HepG2 (cell line): ENCODE measurements around the gene NSF. TPM values are rescaled to one million over a fixed set of nuclear protein-coding genes. Genes with fewer than 3 reads are reported as not detected.

ENCODE experiments used
- ARID2 ChIP-seq: sonication (generic); formaldehyde crosslinking; IDR thresholded peaks from 2 replicates; pipeline ENCODE4 v1.8.1; 2022; ENCODE audit warnings: mild to moderate bottlenecking, missing genetic modification reagents, borderline replicate concordance
- ARNTL ChIP-seq: sonication (generic); formaldehyde crosslinking; IDR thresholded peaks from 2 replicates; pipeline ENCODE4 v1.4.0; 2020; ENCODE audit warnings: mild to moderate bottlenecking, missing genetic modification reagents
- CEBPG ChIP-seq: IDR thresholded peaks from 2 replicates; pipeline ENCODE4 v1.6.1; 2016
- ELF3 ChIP-seq: IDR thresholded peaks from 2 replicates; pipeline ENCODE4 v1.6.1; 2016; ENCODE audit warnings: missing genetic modification reagents, missing compliant biosample characterization
- MEIS1 ChIP-seq: sonication (generic); formaldehyde crosslinking; IDR thresholded peaks from 2 replicates; pipeline ENCODE4 v1.9.0; 2021; ENCODE audit warnings: mild to moderate bottlenecking, missing genetic modification reagents, moderate library complexity, borderline replicate concordance
- PAX8 ChIP-seq: sonication (generic); formaldehyde crosslinking; IDR thresholded peaks from 2 replicates; pipeline ENCODE4 v1.8.0; 2022; ENCODE audit warnings: mild to moderate bottlenecking, missing genetic modification reagents, borderline replicate concordance
- RBFOX2 ChIP-seq: fragments of 200-400 bp; formaldehyde crosslinking; IDR thresholded peaks from 2 replicates; pipeline ENCODE4 v1.6.1; 2017; ENCODE audit warnings: low read depth, mild to moderate bottlenecking, low read length
- SSRP1 ChIP-seq: IDR thresholded peaks from 2 replicates; pipeline ENCODE4 v1.6.1; 2016; ENCODE audit warnings: control low read depth
- TAF1 ChIP-seq: sonication (generic); formaldehyde crosslinking; IDR thresholded peaks from 2 replicates; pipeline ENCODE4 v1.4.0; 2020; ENCODE audit warnings: missing genetic modification reagents
- ZBTB3 ChIP-seq: sonication (generic); formaldehyde crosslinking; IDR thresholded peaks from 2 replicates; pipeline ENCODE4 v1.4.0; 2020; ENCODE audit warnings: low read depth, mild to moderate bottlenecking, moderate library complexity, missing genetic modification reagents, borderline replicate concordance
- ZNF160 ChIP-seq: sonication (generic); formaldehyde crosslinking; IDR thresholded peaks from 2 replicates; pipeline ENCODE4 v1.8.0; 2022; ENCODE audit warnings: mild to moderate bottlenecking, inconsistent platforms, missing genetic modification reagents
- ZNF264 ChIP-seq: sonication (generic); formaldehyde crosslinking; IDR thresholded peaks from 2 replicates; pipeline ENCODE4 v1.4.0; 2020; ENCODE audit warnings: missing genetic modification reagents
- ZNF333 ChIP-seq: sonication (generic); formaldehyde crosslinking; IDR thresholded peaks from 2 replicates; pipeline ENCODE4 v1.4.0; 2020; ENCODE audit warnings: mild to moderate bottlenecking, missing genetic modification reagents, borderline replicate concordance
- ZNF451 ChIP-seq: sonication (generic); formaldehyde crosslinking; IDR thresholded peaks from 2 replicates; pipeline ENCODE4 v1.5.0; 2020; ENCODE audit warnings: mild to moderate bottlenecking, missing genetic modification reagents
- ZNF672 ChIP-seq: sonication (generic); formaldehyde crosslinking; IDR thresholded peaks from 2 replicates; pipeline ENCODE4 v1.8.1; 2022; ENCODE audit warnings: missing genetic modification reagents
- polyA plus RNA-seq, 8 experiments: library from polyadenylated mRNA; depleted of rRNA in 3 of 8; stranded (reverse) in 7 of 8; unstranded in 1 of 8; fragments of >200 nt; fragmentation: Illumina TruSeq in 4 of 8; extraction: Trizol in 4 of 8; gene quantifications; 2 replicates each; pipeline versions ENCODE4 v1.2.1 to v1.2.3, GENCODE V29; 2011 to 2016; ENCODE audit warnings: low read depth in 4 of 8, missing spikeins in 1 of 8, mixed read lengths in 1 of 8; ENCODE audit not compliant: insufficient read depth in 1 of 8
- total RNA-seq, 5 experiments: library from RNA; depleted of rRNA; stranded (reverse); fragments of >200 nt; fragmentation: Illumina TruSeq; extraction: Trizol; gene quantifications; 2 replicates each; pipeline ENCODE4 v1.2.3, GENCODE V29; 2016; ENCODE audit warnings: low read depth in 1 of 5
- TF ChIP-seq, protein P1 (sequence below): sonication (generic); formaldehyde crosslinking; IDR thresholded peaks from 2 replicates; pipeline ENCODE4 v1.4.0; 2020; ENCODE audit warnings: missing genetic modification reagents, borderline replicate concordance
- TF ChIP-seq, protein P2 (sequence below): sonication (generic); formaldehyde crosslinking; IDR thresholded peaks from 2 replicates; pipeline ENCODE4 v1.5.0; 2020; ENCODE audit warnings: missing genetic modification reagents, mild to moderate bottlenecking, borderline replicate concordance
- TF ChIP-seq, protein P3 (sequence below): sonication (generic); formaldehyde crosslinking; IDR thresholded peaks from 2 replicates; pipeline ENCODE4 v1.4.0; 2020; ENCODE audit warnings: low read depth, mild to moderate bottlenecking, missing genetic modification reagents
- TF ChIP-seq, protein P4 (sequence below): IDR thresholded peaks from 2 replicates; pipeline ENCODE4 v1.6.1; 2016; ENCODE audit warnings: missing compliant biosample characterization, missing genetic modification reagents, borderline replicate concordance

The NSF gene
- total and polyA plus RNA-seq, 2 of the 13 experiments (the other 11 are each of a cell fraction or from before 2014, with no cell fraction given) = 21.9 to 37.8 TPM

DNA sequence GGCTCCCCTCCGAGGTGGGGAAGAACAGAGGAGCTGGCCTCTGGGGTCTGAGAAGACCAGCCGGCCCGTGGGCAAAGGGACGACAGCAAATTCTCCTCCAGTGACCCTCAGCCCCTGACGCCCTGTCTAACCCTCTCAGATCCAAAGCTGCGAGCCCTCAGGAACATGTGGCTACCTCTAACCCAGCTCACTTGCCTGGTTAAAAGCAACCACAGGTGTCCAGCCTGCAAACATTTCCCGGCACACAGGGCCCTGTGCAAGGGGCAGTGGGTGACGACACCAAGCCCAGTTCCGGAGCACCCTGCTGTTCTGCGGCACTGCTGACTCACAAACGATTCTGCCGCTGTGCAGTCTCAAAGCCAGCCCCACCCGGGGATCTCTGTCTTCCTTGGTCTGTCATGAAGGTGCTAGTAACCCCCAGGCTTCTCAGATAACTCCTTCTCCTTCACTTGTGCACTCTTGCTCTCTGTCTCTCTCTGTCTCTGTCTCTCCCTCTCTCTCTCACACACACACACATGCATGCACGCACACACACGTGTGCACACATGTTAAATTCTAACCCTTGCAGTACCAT, 205.0 kb downstream of the NSF start (continued):
- TF ChIP-seq ZNF451 (CRISPR knock-in tag) (no peak), ARID2 (CRISPR knock-in tag) (no peak), PAX8 (no peak), TAF1 (CRISPR knock-in tag) (no peak), ZNF264 (CRISPR knock-in tag) (no peak), ARNTL (no peak), ZNF333 (CRISPR knock-in tag) (no peak), SSRP1 (no peak), CEBPG (peak; percentile 71), ZNF160 (CRISPR knock-in tag) (no peak), ZBTB3 (CRISPR knock-in tag) (no peak), ZNF672 (no peak), ELF3 (CRISPR knock-in tag) (peak; percentile 37; the same call in 1 of the 2 replicates), RBFOX2 (no peak), MEIS1 (no peak)
- TF ChIP-seq, protein P1, sequence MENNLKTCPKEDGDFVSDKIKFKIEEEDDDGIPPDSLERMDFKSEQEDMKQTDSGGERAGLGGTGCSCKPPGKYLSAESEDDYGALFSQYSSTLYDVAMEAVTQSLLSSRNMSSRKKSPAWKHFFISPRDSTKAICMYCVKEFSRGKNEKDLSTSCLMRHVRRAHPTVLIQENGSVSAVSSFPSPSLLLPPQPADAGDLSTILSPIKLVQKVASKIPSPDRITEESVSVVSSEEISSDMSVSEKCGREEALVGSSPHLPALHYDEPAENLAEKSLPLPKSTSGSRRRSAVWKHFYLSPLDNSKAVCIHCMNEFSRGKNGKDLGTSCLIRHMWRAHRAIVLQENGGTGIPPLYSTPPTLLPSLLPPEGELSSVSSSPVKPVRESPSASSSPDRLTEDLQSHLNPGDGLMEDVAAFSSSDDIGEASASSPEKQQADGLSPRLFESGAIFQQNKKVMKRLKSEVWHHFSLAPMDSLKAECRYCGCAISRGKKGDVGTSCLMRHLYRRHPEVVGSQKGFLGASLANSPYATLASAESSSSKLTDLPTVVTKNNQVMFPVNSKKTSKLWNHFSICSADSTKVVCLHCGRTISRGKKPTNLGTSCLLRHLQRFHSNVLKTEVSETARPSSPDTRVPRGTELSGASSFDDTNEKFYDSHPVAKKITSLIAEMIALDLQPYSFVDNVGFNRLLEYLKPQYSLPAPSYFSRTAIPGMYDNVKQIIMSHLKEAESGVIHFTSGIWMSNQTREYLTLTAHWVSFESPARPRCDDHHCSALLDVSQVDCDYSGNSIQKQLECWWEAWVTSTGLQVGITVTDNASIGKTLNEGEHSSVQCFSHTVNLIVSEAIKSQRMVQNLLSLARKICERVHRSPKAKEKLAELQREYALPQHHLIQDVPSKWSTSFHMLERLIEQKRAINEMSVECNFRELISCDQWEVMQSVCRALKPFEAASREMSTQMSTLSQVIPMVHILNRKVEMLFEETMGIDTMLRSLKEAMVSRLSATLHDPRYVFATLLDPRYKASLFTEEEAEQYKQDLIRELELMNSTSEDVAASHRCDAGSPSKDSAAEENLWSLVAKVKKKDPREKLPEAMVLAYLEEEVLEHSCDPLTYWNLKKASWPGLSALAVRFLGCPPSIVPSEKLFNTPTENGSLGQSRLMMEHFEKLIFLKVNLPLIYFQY = peak; percentile 78; the same call in 1 of the 2 replicates
- TF ChIP-seq, protein P2, sequence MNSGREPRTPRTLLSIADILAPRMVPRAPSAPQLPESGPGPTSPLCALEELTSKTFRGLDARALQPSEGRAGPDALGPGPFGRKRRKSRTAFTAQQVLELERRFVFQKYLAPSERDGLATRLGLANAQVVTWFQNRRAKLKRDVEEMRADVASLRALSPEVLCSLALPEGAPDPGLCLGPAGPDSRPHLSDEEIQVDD (CRISPR knock-in tag) = no peak
- TF ChIP-seq, protein P3, sequence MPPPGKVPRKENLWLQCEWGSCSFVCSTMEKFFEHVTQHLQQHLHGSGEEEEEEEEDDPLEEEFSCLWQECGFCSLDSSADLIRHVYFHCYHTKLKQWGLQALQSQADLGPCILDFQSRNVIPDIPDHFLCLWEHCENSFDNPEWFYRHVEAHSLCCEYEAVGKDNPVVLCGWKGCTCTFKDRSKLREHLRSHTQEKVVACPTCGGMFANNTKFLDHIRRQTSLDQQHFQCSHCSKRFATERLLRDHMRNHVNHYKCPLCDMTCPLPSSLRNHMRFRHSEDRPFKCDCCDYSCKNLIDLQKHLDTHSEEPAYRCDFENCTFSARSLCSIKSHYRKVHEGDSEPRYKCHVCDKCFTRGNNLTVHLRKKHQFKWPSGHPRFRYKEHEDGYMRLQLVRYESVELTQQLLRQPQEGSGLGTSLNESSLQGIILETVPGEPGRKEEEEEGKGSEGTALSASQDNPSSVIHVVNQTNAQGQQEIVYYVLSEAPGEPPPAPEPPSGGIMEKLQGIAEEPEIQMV (CRISPR knock-in tag) = no peak
- TF ChIP-seq, protein P4, sequence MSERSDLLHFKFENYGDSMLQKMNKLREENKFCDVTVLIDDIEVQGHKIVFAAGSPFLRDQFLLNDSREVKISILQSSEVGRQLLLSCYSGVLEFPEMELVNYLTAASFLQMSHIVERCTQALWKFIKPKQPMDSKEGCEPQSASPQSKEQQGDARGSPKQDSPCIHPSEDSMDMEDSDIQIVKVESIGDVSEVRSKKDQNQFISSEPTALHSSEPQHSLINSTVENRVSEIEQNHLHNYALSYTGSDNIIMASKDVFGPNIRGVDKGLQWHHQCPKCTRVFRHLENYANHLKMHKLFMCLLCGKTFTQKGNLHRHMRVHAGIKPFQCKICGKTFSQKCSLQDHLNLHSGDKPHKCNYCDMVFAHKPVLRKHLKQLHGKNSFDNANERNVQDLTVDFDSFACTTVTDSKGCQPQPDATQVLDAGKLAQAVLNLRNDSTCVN (CRISPR knock-in tag) = no peak
